GM19099 (cell line): Measurements from ENCODE around the gene KIRREL3.

Experiments
- POLR2A ChIP-seq: IDR thresholded peaks from 3 replicates; pipeline ENCODE4 v1.6.1; 2011; ENCODE audit warnings: low read depth; ENCODE audit not compliant: insufficient read length; ENCODE audit errors: extremely low read depth

KIRREL3 gene

DNA sequence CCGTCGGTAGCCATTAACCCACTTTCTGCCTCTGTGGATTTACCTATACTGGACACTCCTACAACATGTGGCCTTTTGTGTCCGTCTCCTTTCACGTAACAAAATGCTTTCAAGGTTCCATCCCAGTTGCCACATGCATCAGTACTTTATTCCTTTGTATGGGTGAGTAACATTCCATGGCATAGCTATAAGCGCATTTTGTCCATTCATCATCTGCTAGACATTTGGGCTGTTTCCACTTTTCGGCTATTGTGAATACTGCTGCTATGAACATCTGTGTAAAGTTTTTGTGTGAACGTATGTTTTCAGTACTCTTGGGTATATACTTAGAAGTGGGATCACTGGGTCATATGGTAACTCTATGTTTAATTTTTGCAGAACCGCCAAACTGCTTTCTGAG, 387.9 kb downstream of the KIRREL3 start:
- no peak for TF ChIP-seq POLR2A

DNA sequence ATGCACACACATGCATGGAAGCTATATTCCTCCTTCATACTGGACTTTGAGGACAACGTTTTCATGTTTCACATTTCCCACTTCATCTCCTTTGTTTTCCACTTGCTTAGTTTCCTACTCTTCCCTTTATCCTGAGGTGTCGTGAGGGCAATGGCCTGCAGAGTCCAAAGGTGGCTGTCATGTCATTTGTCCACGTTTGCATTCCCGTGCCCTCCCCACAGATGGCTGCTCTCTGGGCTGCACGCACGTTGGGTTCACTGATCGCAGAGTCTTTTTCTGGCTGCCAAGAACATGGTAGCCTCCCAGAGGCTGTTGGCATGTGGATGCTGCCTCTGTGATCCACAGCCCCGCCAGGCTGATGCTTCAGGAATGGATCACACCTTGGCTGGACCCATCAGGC, 389.1 kb downstream of the KIRREL3 start:
- TF ChIP-seq POLR2A, result no peak

DNA sequence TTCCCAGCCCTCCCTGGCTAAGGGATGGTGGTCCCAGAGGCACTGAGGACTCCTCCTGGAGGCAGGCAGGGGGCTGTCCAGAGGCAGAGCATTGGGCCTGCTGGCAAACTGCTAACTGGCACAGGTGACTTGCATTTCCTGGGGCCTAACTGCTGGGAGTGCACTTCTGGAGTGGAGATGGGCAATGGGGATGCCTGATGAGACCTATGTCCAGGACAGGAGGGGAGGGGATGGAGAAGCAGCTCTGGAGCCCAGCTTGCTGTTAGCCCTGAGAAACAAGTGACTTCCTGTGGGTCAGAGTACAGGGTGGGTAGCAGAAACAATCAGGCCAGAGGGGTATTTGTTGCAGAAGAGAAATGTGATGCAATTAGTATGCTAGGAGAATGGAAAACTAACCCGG, 391.9 kb downstream of the KIRREL3 start:
- TF ChIP-seq POLR2A, result no peak

DNA sequence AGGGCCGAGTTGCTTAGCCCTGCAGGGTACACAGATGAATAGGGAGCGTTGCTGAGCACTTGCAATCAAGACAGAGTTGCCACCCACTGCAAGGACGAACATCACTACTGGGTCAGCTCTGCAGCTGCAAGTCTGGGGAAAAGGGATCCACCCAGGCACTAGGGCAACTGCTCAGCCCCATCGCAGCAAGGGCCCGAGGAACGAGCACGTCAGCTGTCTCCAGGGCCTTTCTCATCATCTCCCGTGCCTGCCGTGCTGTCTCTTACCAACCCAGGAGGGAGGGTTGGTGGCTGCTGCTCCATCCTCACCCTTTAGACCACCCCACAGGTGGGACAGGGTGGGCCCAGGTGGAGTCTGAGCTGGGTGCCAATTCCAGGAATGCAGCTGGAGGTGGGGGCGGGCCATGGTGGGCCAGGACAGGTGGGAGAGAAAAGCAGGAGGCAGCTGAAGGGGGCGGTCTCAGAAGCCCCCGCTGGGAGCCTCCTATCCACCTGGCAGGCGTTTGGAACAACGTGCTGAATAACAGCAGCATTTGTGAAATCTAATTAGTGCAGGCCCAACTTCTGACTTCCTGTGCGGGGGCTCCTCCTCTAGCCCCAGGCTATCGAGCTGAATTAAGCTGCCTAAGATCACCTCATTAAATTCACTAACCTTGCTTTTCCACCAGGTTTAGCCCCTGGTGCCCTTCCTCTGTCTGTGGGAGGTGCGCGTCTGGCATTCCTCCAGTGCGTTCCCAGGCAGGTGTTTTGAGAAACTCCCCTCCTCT, 392.6 kb downstream of the KIRREL3 start:
- TF ChIP-seq POLR2A, result no peak

DNA sequence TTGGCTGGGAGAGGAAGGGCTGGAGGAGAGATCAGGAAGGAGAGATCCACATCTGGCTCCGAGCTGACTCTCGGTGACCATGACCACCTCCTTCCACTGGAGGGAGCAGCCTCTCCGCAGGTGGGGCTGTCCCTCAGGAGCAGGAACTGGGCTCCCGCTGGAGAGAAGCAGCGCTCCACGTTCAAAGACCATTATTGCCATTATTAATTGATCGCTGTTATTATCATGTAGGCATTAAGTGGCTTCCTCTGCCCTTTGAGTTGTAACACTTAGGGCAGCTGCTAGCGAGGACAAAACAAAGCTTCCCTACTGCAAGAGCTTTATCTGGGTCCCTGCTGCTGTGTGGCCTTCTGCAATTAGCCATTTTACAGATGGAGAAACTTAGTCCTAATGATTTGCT, 393.2 kb downstream of the KIRREL3 start:
- no peak for TF ChIP-seq POLR2A

DNA sequence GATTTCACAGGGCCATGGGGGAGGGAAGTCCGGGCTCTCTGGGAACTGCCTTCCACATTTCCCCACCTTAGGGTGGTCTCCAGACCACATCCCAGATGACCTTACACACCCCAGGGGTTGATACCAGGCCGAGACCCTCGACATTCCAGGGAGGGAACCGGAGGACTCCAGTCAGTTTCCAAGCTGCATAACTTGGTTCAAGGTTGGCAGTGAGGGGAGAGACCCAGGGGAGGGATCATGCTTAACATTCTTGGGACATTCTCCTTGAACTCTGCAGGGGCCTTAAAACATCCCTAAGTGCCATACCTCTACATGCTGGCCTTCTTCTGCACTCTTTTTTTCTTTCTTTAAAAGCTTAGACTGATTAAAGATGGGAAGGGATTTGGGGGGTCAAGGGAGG, 394.1 kb downstream of the KIRREL3 start:
- no peak for TF ChIP-seq POLR2A

DNA sequence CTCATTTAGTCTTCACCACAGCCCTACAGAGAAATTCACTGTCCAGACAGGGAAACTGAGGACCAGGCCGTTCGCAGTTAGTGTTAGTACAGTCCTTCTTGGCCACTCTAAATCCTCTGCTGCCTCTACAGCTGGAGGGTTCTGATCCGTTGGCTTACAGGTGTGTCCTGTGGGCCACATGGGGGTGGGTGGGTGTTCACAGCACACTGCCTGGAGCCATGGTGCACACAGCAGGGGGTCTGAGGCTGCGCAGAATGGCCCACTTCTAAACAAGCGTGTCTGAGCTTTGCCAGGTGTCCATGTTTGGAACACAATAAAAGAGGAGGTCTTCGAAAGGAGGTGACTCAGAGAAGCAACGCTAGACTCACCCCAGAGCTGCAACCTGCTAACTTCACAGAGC, 396.1 kb downstream of the KIRREL3 start:
- TF ChIP-seq POLR2A, result no peak

DNA sequence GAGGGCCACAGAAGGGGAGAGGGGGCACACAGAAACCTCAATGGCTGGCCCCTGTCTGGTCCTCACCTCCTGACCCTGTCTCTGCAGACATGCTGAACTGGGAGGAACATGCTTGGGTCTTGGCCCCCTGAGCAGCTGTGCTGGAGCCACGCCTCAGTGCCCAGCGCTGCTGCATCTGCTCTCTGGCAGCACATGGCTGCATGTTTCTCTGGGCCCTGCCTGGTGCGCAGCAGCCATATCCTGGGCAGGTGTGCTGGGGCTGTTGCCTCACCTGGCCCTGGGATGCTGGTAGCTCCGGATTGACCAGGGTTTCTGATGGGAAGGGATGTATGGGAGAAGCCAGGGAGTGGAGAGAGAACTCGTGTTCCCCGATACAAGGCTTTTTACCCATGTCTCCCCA, 397.1 kb downstream of the KIRREL3 start:
- no peak for TF ChIP-seq POLR2A

DNA sequence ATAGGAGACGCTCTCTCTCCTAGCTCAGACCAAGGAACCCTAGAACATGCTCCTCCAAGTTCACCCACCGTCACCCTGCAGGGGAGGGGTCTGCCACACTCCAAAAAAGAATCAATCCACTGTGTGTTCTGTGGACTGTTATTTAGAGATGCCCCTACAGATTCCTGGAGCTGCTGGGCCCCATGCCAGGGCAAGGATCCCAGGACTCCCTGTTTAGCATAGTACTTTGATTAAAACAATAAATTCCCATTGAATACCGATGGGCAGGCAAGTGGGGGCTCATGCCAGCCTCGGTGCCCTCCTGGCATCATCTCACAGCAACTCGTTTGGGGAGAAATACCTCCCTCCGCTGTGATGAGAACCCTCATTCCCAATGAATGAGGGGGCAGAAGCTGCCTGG, 397.6 kb downstream of the KIRREL3 start:
- no peak for TF ChIP-seq POLR2A

DNA sequence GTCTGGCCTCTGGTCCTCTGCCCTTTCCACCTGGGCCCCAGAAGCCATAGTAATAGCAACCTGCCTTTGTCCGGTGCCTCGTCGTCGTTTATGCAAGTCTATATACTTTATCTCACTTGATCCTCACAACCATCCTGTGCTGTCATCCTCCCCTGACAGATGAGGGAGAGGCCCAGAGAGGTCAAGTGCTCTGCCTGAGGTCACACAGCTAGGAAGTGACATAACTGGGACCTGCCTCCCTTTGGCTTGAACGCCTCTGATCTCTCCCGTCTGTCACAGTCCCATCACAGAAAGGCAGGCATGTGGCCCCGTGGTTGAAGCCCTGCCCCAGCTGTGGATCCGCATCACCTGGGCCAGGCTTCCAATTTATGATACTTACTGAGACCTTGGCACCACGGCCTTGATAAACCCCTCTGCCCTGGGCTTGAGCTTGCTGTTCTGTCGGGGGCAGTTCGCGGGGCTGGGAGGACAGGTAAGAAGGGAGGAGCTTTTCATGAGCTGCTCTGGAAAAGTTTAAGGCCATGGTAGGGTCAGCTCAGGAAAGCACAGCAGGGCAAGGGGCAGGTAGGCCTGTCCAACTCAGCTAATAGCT, 398.1 kb downstream of the KIRREL3 start:
- TF ChIP-seq POLR2A, result no peak

DNA sequence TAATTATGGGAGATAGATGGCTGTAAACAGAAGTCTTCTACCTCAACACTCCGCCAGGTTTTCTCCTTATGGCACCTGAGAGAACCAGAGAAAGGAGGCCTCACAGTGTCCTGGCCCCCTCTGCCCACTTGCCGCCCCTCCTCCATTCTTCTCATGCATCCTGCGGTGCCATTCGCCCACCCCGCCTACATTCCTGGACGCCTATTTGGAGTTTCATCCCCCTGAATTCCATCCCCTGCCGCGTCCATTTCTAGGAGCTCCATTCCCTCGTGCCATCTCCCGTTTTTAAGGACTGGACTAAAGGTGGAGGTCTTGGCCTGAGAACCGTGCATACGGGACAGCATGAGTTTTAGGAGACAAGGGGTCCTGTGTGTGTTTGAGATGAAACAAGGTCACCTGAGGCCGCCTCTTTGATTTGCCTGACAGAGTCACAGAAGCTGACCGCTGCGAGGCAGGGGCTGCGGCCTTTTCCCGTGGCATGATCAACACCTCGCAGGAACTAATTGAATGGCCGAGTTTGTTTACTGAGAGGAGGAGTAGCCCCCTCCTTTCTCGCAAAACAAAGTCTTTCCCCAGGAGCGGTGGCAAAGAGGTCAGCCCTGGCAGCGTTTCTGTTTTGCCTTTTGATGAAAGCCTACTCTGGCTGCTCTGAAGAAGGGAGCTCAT, 398.9 kb downstream of the KIRREL3 start:
- TF ChIP-seq POLR2A, result no peak

DNA sequence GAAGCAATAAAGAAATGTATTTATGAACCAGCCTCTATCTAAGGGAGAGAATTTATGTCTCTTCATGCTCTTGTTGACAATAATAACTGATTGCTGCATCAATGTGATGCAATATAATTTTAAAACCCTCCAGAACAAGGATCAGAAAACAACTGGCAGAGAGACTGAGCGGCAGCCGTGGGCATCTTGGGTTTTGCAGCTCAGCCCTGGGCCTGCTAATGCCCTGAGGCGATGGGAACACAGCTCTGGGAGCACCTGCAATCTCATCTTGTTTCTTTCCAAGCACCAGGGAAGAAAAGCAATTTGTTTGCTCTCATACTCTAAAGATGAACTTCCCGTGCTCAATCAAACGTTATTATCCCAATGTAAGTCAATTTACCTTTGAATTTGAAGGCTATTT, 399.4 kb downstream of the KIRREL3 start:
- no peak for TF ChIP-seq POLR2A

DNA sequence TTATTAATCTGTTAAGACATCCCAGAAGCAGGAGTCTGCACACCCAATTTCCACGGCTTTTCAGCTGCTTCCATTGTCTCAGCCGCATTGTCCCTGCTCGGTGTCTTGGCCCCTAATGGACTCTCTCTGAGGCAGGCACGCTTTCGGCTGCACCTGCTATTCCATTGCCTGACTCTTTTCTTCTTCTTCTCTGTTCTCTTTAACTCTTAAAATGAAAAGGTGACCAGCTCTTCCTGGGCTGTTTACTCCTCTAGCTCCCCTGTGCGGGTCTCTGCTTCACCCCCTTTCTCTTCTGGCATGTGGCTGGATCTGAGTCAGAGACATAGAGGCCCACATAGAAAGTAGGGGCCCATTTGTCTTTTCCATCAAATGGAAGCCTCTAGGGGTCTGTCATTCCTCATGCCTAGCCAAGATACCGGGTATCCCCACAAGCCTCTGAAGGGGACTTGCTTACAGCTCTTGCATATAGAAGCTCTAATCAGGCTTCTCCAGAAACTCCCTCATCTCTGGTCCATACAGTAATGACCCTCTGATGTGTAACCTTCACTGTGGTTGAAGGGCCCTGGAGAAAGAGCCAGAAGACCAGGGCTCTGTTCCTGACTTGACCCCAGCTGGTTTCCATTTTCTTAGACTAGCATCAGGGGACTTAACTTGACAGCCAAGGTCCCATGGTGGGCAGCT, 401.2 kb downstream of the KIRREL3 start:
- TF ChIP-seq POLR2A, result no peak

DNA sequence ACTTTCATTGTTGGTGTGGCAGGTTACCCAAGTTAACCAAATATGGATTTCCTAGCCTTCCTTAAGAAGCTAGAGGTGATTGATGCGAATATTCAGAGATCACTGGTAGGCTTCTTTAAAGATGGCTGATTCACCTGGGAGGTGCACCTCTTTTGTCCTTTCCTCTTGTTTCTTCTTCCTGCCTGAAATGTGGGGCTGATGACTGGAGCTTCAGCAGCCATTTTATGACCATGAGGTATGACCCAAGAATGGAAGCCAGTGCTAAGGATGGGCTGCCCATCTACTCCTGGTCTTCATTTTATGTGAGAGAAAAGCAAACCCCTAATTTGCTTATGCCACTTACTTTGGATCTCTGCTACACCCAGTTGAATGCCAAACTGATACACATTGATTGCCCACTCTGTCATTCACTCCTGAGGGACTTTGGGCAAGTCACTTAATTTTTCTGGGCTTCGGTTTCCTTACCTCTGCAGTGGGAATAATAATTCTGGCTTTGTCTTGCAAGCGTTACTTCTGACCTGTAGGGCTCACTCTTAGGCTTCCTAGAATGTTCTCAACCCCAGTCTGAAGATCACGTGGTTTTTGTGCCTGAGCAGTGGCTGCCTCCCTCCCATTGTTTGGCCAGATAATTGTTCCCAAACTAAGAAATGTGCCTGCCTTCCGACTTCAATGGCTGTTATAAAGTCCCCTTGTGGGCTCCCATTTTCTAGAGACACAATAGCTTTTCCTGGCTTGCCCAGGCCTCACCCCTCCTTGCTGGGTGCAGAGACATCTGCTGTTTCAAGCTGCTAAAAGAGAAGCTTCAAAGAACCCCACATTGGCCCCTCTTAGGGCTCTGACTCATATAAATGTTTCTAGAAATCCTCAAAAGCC, 402.0 kb downstream of the KIRREL3 start:
- TF ChIP-seq POLR2A, result no peak

DNA sequence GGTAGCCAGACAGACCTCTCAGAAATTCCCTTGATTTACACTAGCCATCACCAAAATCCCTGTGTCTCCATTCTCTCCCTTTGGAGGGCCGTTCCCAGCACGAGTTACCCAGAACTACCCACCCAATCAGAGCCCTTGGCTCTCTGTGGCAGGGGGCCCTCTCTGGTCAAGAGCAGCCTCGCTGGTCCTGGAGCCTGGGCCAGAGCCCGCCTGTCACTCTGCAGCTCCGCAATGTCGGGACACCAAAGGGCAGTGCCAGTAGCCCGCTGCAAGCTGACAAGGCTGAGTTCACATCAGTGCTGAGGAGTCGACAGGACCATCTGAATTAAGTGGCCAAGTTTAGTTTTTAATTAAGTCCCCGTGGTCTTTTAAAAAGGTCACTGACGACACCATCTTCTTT, 403.5 kb downstream of the KIRREL3 start:
- no peak for TF ChIP-seq POLR2A

DNA sequence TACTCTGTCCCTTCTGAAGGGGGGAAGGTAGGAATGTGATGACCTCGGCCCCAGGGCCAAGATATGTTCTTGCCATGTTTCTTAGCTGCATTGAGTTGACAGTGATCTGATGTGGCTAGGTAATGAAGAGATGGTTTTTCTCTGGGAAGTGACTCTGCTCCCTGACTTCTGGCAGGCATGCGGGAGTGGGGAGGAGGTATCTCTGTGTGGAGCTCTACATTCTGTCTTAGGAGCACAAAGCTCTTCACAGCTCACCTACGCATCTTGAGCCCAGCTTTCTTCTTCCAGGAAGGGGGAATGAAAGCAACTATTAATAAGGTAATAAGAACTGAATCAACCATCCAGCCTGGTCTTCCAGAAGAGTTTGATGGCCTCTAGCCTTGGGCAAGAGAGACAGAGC, 404.1 kb downstream of the KIRREL3 start:
- TF ChIP-seq POLR2A, result no peak

DNA sequence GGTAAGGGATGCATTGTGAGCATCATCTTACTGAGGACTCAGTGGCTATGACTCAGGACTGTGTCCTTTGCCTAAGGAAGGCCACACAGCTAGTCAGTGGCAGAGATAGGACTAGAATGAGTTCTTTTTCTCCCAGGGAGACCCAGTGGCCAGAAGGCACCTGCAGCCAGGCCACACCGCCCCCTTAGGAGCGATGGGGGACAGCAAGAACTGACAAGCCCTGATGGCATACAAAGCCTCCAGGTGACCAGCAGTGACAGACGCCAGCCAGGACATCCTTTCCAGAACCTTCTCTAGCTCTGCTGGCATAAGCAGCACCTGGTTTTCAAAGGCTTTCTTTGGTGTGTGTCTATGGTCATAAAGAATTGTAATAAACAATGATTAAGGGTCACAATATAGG, 405.0 kb downstream of the KIRREL3 start:
- no peak for TF ChIP-seq POLR2A
